ENCODE data around the gene SYNJ1.
"Not testable (repeated sequence)": the region's sequence is repeated elsewhere in the genome, so short reads cannot be mapped to it uniquely, and the experiment has no call there.

The SYNJ1 gene

GRCh38 chr21:32658524-32658923, 69.3 kb downstream of the SYNJ1 start:
- DNase-seq (ENCODE audit: low read depth), result no peak
- H3K4me3 ChIP-seq (ENCODE audit: low read length), result no peak overlapping the region
- no peak for TF ChIP-seq CTCF (conservative IDR thresholded peaks at IDR 0.05; ENCODE audit: low read length)

GRCh38 chr21:32653326-32653901, 74.4 kb downstream of the SYNJ1 start:
- no peak overlapping the region for H3K4me3 ChIP-seq (ENCODE audit: low read length)
- DNase-seq (ENCODE audit: low read depth), result peak; percentile 5
- TF ChIP-seq CTCF (conservative IDR thresholded peaks at IDR 0.05; ENCODE audit: low read length), result peak; percentile 54

GRCh38 chr21:32648165-32648564, 79.6 kb downstream of the SYNJ1 start:
- no peak for TF ChIP-seq CTCF (conservative IDR thresholded peaks at IDR 0.05; ENCODE audit: low read length)
- no peak for DNase-seq (ENCODE audit: low read depth)
- H3K4me3 ChIP-seq (ENCODE audit: low read length), result no peak overlapping the region

GRCh38 chr21:32645261-32646182, 82.3 kb downstream of the SYNJ1 start:
- DNase-seq (ENCODE audit: low read depth), result no peak
- H3K4me3 ChIP-seq (ENCODE audit: low read length), result no peak overlapping the region
- TF ChIP-seq CTCF (conservative IDR thresholded peaks at IDR 0.05; ENCODE audit: low read length), result no peak

- no peak overlapping the region for H3K4me3 ChIP-seq (ENCODE audit: low read length)
- TF ChIP-seq CTCF (conservative IDR thresholded peaks at IDR 0.05; ENCODE audit: low read length), result no peak
- no peak for DNase-seq (ENCODE audit: low read depth)
Measured at GRCh38 chr21:32641710-32642698, 85.8 kb downstream of the SYNJ1 start.

- peak; percentile 82 for DNase-seq (ENCODE audit: low read depth)
- no peak overlapping the region for H3K4me3 ChIP-seq (ENCODE audit: low read length)
- no peak for TF ChIP-seq CTCF (conservative IDR thresholded peaks at IDR 0.05; ENCODE audit: low read length)
Measured at GRCh38 chr21:32626621-32627196, 101.1 kb downstream of the SYNJ1 start.

GRCh38 chr21:32618218-32618617, 109.6 kb downstream of the SYNJ1 start:
- DNase-seq (ENCODE audit: low read depth); H3K4me3 ChIP-seq (ENCODE audit: low read length): not testable (repeated sequence)
